ENCODE data around the gene PPP1R11. TPM values are rescaled to one million over a fixed set of nuclear protein-coding genes. Genes with fewer than 3 reads are reported as not detected.

The PPP1R11 gene
- total and polyA plus RNA-seq, 9 of the 15 experiments (the other 6 are each of a cell fraction or from before 2014, with no cell fraction given): 17.8 to 94.8 (median 44.6) TPM

GRCh38 chr6:30066577-30067459, at the start of gene PPP1R11 (continued):
- TF ChIP-seq ZNF76 (CRISPR knock-in tag; IDR thresholded peaks at IDR 0.05; ENCODE audit: borderline replicate concordance) (no peak), KLF1 (tag; IDR thresholded peaks at IDR 0.05) (peak; percentile 84), ZNF436 (CRISPR knock-in tag; IDR thresholded peaks at IDR 0.05) (no peak), MEF2D (tag; conservative IDR thresholded peaks at IDR 0.05; ENCODE audit: low read depth) (no peak), SIN3A (IDR thresholded peaks at IDR 0.05; ENCODE audit: borderline replicate concordance in 2 of 2, control insufficient read depth in 1 of 2, low read depth in 2 of 2, low read length in 2 of 2) (peak; percentile 88 to 91), FUS (optimal IDR thresholded peaks at IDR 0.05; ENCODE audit: low read depth, low read length) (no peak), CC2D1A (IDR thresholded peaks at IDR 0.05) (no peak), FOXK1 (CRISPR knock-in tag; IDR thresholded peaks at IDR 0.05; ENCODE audit: borderline replicate concordance) (peak; percentile 83), HCFC1 (IDR thresholded peaks at IDR 0.05; ENCODE audit: low read depth, low read length) (peak; percentile 90), E2F1 (CRISPR knock-in tag; IDR thresholded peaks at IDR 0.05) (no peak), POLR2G (IDR thresholded peaks at IDR 0.05; ENCODE audit: low read depth, low read length) (peak; percentile 82)
- TF ChIP-seq, protein P1, sequence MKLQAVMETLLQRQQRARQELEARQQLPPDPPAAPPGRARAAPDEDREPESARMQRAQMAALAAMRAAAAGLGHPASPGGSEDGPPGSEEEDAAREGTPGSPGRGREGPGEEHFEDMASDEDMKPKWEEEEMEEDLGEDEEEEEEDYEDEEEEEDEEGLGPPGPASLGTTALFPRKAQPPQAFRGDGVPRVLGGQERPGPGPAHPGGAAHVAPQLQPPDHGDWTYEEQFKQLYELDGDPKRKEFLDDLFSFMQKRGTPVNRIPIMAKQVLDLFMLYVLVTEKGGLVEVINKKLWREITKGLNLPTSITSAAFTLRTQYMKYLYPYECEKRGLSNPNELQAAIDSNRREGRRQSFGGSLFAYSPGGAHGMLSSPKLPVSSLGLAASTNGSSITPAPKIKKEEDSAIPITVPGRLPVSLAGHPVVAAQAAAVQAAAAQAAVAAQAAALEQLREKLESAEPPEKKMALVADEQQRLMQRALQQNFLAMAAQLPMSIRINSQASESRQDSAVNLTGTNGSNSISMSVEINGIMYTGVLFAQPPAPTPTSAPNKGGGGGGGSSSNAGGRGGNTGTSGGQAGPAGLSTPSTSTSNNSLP (IDR thresholded peaks at IDR 0.05; ENCODE audit: borderline replicate concordance, low read depth, low read length): no peak; the same call in 1 of the 2 replicates
- TF ChIP-seq, protein P2, sequence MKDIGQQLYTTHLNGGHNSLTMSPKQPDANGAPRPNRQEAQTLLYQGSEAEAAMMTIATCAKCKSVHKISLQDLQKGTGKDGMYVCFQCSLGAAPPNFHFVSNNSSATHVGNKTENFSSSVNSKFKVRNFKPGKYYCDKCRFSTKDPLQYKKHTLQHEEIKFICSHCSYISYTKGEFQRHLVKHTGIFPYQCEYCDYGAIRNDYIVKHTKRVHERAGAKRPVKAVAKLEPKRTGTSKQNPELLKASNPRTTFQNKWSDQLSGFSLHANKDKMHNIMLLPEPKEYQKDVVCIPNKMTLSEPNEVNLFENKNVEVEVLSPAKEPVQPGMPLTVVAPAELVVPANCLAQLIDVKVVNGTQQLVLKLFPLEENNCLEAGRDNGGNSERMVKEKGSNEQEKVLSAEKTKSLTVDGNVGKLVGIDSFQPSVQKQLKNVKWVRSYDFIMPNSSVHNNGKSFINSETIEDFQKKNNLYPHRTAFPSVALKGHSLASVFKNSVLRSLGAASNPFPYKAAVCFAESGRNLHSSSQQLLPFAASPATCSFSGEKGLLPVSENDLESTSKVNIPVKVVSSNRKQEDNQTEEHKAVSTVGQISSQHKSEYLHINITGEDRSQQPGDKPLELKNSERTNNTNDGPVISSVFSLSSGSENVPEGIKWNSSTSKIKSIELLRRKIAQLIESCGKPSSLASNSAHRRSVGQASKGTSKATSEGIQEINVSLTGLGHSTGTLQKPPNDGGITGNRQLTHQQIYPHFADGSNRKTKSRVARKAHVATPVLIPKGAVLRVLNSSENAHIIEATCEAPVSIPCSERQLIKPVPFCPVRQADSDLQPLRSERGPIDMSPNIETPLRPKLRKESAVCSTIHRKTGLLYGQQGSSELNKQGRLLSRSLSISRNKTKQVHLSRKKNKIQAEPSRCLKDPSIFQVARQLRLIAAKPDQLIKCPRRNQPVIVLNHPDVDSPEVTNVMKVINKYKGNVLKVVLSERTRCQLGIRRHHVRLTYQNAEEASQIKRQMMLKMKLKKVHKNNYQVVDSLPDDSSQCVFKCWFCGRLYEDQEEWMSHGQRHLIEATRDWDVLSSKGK (CRISPR knock-in tag; IDR thresholded peaks at IDR 0.05): no peak
- TF ChIP-seq, protein P3, sequence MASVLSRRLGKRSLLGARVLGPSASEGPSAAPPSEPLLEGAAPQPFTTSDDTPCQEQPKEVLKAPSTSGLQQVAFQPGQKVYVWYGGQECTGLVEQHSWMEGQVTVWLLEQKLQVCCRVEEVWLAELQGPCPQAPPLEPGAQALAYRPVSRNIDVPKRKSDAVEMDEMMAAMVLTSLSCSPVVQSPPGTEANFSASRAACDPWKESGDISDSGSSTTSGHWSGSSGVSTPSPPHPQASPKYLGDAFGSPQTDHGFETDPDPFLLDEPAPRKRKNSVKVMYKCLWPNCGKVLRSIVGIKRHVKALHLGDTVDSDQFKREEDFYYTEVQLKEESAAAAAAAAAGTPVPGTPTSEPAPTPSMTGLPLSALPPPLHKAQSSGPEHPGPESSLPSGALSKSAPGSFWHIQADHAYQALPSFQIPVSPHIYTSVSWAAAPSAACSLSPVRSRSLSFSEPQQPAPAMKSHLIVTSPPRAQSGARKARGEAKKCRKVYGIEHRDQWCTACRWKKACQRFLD (CRISPR knock-in tag; IDR thresholded peaks at IDR 0.05): peak; percentile 89
